ENCODE data around the gene IMPG2. TPM values are rescaled to one million over a fixed set of nuclear protein-coding genes. Genes with fewer than 3 reads are reported as not detected.

The IMPG2 gene
- total RNA-seq, 1 donor from 2014 or later, result 0.74 TPM

- Mint-ChIP-seq H3K36me3 (ENCODE audit: low read depth, unreplicated experiment) (peaks cover 13% of the 10 kb centered on the region), H3K4me1 (ENCODE audit: unreplicated experiment) (no peaks in the 10 kb centered on the region), H3K27ac (ENCODE audit: unreplicated experiment) (no peak overlapping the region), H3K27me3 (ENCODE audit: unreplicated experiment) (no peaks in the 10 kb centered on the region), H3K9me3 (ENCODE audit: unreplicated experiment) (no peaks in the 10 kb centered on the region), H3K4me3 (ENCODE audit: unreplicated experiment) (no peak overlapping the region)
- DNase-seq (ENCODE audit: low spot score), result no peak
- no peak for TF ChIP-seq CTCF (IDR thresholded peaks at IDR 0.05; ENCODE audit: unreplicated experiment)
These were observed 50.2 kb downstream of the IMPG2 start for GRCh38 chr3:101270149-101270548.

- Mint-ChIP-seq H3K4me3 (ENCODE audit: unreplicated experiment) (no peak overlapping the region), H3K9me3 (ENCODE audit: unreplicated experiment) (no peaks in the 10 kb centered on the region), H3K27me3 (ENCODE audit: unreplicated experiment) (no peaks in the 10 kb centered on the region), H3K36me3 (ENCODE audit: low read depth, unreplicated experiment) (peaks cover 13% of the 10 kb centered on the region), H3K27ac (ENCODE audit: unreplicated experiment) (no peak overlapping the region), H3K4me1 (ENCODE audit: unreplicated experiment) (no peaks in the 10 kb centered on the region)
- no peak for DNase-seq (ENCODE audit: low spot score)
- no peak for TF ChIP-seq CTCF (IDR thresholded peaks at IDR 0.05; ENCODE audit: unreplicated experiment)
These were observed 51.3 kb downstream of the IMPG2 start for GRCh38 chr3:101268971-101269671.

GRCh38 chr3:101268141-101268540, 52.2 kb downstream of the IMPG2 start:
- no peak overlapping the region for H3K4me3 Mint-ChIP-seq (ENCODE audit: unreplicated experiment)
- DNase-seq (ENCODE audit: low spot score), result no peak
- H3K4me1 Mint-ChIP-seq (ENCODE audit: unreplicated experiment), result no peaks in the 10 kb centered on the region
- no peak overlapping the region for H3K27ac Mint-ChIP-seq (ENCODE audit: unreplicated experiment)
- H3K36me3 Mint-ChIP-seq (ENCODE audit: low read depth, unreplicated experiment), result peaks cover 13% of the 10 kb centered on the region
- no peak for TF ChIP-seq CTCF (IDR thresholded peaks at IDR 0.05; ENCODE audit: unreplicated experiment)
- H3K27me3 Mint-ChIP-seq (ENCODE audit: unreplicated experiment), result no peaks in the 10 kb centered on the region
- H3K9me3 Mint-ChIP-seq (ENCODE audit: unreplicated experiment), result no peaks in the 10 kb centered on the region

GRCh38 chr3:101266566-101266965, 53.8 kb downstream of the IMPG2 start:
- TF ChIP-seq CTCF (IDR thresholded peaks at IDR 0.05; ENCODE audit: unreplicated experiment), result no peak
- peaks cover 8% of the 10 kb centered on the region for H3K36me3 Mint-ChIP-seq (ENCODE audit: low read depth, unreplicated experiment)
- no peaks in the 10 kb centered on the region for H3K27me3 Mint-ChIP-seq (ENCODE audit: unreplicated experiment)
- DNase-seq (ENCODE audit: low spot score), result no peak
- no peak overlapping the region for H3K4me3 Mint-ChIP-seq (ENCODE audit: unreplicated experiment)
- no peak overlapping the region for H3K27ac Mint-ChIP-seq (ENCODE audit: unreplicated experiment)
- no peaks in the 10 kb centered on the region for H3K4me1 Mint-ChIP-seq (ENCODE audit: unreplicated experiment)
- no peaks in the 10 kb centered on the region for H3K9me3 Mint-ChIP-seq (ENCODE audit: unreplicated experiment)

- no peaks in the 10 kb centered on the region for H3K9me3 Mint-ChIP-seq (ENCODE audit: unreplicated experiment)
- H3K27me3 Mint-ChIP-seq (ENCODE audit: unreplicated experiment), result no peaks in the 10 kb centered on the region
- H3K4me3 Mint-ChIP-seq (ENCODE audit: unreplicated experiment), result no peak overlapping the region
- H3K27ac Mint-ChIP-seq (ENCODE audit: unreplicated experiment), result no peak overlapping the region
- DNase-seq (ENCODE audit: low spot score), result no peak
- TF ChIP-seq CTCF (IDR thresholded peaks at IDR 0.05; ENCODE audit: unreplicated experiment), result no peak
- no peaks in the 10 kb centered on the region for H3K4me1 Mint-ChIP-seq (ENCODE audit: unreplicated experiment)
- H3K36me3 Mint-ChIP-seq (ENCODE audit: low read depth, unreplicated experiment), result peaks cover 5% of the 10 kb centered on the region
These were observed 54.3 kb downstream of the IMPG2 start for GRCh38 chr3:101266071-101266470.

Measured in endothelial cell (in vitro differentiated cells).